CD8-positive, alpha-beta memory T cell (primary cell): ENCODE measurements around the gene EMC9. TPM values are rescaled to one million over a fixed set of nuclear protein-coding genes. Genes with fewer than 3 reads are reported as not detected.

Source experiments
- CTCF ChIA-PET: fragments of 350-600 bp; sonication (Branson Sonifier 250); formaldehyde crosslinking; loops from one replicate; lab custom pipeline; 2021; ENCODE audit warnings: antibody characterized with exemption; lab: Charles Lee
- POLR2A ChIA-PET: fragments of 350-600 bp; sonication (Branson Sonifier 250); formaldehyde crosslinking; loops from one replicate; lab custom pipeline; 2021; ENCODE audit warnings: antibody characterized with exemption; lab: Charles Lee
- DNase-seq, 5 donors: peaks; one replicate each; pipeline versions ENCODE4 v3.0.0 to v3.0.0-alpha.2; 2020 to 2022; ENCODE audit warnings: mixed read lengths in 1 of 5
- H3K27ac ChIP-seq: one replicate; pipeline ENCODE4 v1.7.0; 2013; ENCODE audit warnings: low read depth, mild to moderate bottlenecking, low read length, moderate library complexity
- H3K27me3 ChIP-seq: 2 replicates; pipeline ENCODE4 v1.7.0; 2013; ENCODE audit warnings: low read length, mild to moderate bottlenecking; ENCODE audit not compliant: insufficient read depth, poor library complexity, severe bottlenecking
- H3K36me3 ChIP-seq: 2 replicates; pipeline ENCODE4 v1.7.0; 2013; ENCODE audit warnings: mild to moderate bottlenecking, low read length, moderate library complexity; ENCODE audit not compliant: insufficient read depth
- H3K4me1 ChIP-seq: 2 replicates; pipeline ENCODE4 v1.7.0; 2013; ENCODE audit warnings: mild to moderate bottlenecking, low read length, moderate library complexity; ENCODE audit not compliant: insufficient read depth
- H3K4me3 ChIP-seq: 2 replicates; pipeline ENCODE4 v1.7.0; 2013; ENCODE audit warnings: mild to moderate bottlenecking, low read length
- H3K9me3 ChIP-seq: 2 replicates; pipeline ENCODE4 v1.7.0; 2013; ENCODE audit warnings: mild to moderate bottlenecking, low read length
- H3K27ac Mint-ChIP-seq, 8 donors: one replicate each; pipeline ENCODE4 v1.8.0; 2020 to 2021; ENCODE audit warnings: mixed read lengths in 8 of 8, mild to moderate bottlenecking in 6 of 8, inconsistent platforms in 3 of 8, moderate library complexity in 3 of 8
- H3K27me3 Mint-ChIP-seq, 2 donors: one replicate each; pipeline ENCODE4 v1.8.0; 2020 to 2021; ENCODE audit warnings: mixed read lengths in 2 of 2, mild to moderate bottlenecking in 1 of 2, moderate library complexity in 1 of 2
- H3K36me3 Mint-ChIP-seq, 3 donors: one replicate each; pipeline ENCODE4 v1.8.0; 2020 to 2021; ENCODE audit warnings: mixed read lengths in 3 of 3, inconsistent platforms in 1 of 3, mild to moderate bottlenecking in 1 of 3
- H3K4me1 Mint-ChIP-seq, 3 donors: one replicate each; pipeline ENCODE4 v1.8.0; 2020 to 2021; ENCODE audit warnings: mixed read lengths in 3 of 3, inconsistent platforms in 1 of 3, mild to moderate bottlenecking in 1 of 3
- H3K4me3 Mint-ChIP-seq, 7 donors: one replicate each; pipeline ENCODE4 v1.8.0; 2020 to 2021; ENCODE audit warnings: mixed read lengths in 7 of 7, mild to moderate bottlenecking in 6 of 7, moderate library complexity in 4 of 7, inconsistent platforms in 2 of 7
- H3K9me3 Mint-ChIP-seq, 5 donors: one replicate each; pipeline ENCODE4 v1.8.0; 2020 to 2022; ENCODE audit warnings: mixed read lengths in 5 of 5, mild to moderate bottlenecking in 3 of 5, moderate library complexity in 2 of 5, inconsistent platforms in 1 of 5
- polyA plus RNA-seq: library from polyadenylated mRNA; unstranded; fragments of 300-500 nt; fragmentation: Illumina TruSeq; gene quantifications from one replicate; pipeline ENCODE4 v1.2.3, GENCODE V29; 2021
- total RNA-seq, 2 experiments: library from RNA; stranded (reverse); gene quantifications; one replicate each; pipeline ENCODE4 v1.2.3, GENCODE V29; 2021

The EMC9 gene
- total and polyA plus RNA-seq, 3 experiments from 2014 or later, result 15.0 to 30.2 (median 28.1) TPM

- H3K4me3 ChIP-seq, result no peak overlapping the region
- H3K4me3 Mint-ChIP-seq, result peak overlapping the region; percentile 34 to 94 (median 69)
- H3K27me3 Mint-ChIP-seq, result no peaks in the 10 kb centered on the region
- H3K27ac ChIP-seq, result no peak overlapping the region
- ChIA-PET POLR2A (interaction anchor here (1.3 kb wide), 1 partner anchor 25 kb away, joined by 3 read pairs; no protein-coding TSS in a partner anchor), CTCF (interaction anchor here (0.8 to 5.2 kb wide), 4 partner anchors 26 to 250 kb away, joined by 3 to 36 read pairs (median 5); partner anchors contain the start of genes IRF9 and TINF2)
- peaks cover 21 to 43% (median 30%) of the 10 kb centered on the region in 3 donors for H3K4me1 Mint-ChIP-seq
- H3K27ac Mint-ChIP-seq, result peak overlapping the region; percentile 58 to 99 (median 86)
- H3K9me3 Mint-ChIP-seq, result no peaks in the 10 kb centered on the region
- H3K4me1 ChIP-seq, result peaks cover 25% of the 10 kb centered on the region
- peaks cover 0 to 68% (median 0%) of the 10 kb centered on the region in 3 donors for H3K36me3 Mint-ChIP-seq
- DNase-seq, result no peak
- no peaks in the 10 kb centered on the region for H3K9me3 ChIP-seq
- H3K27me3 ChIP-seq, result no peaks in the 10 kb centered on the region
- H3K36me3 ChIP-seq, result peaks cover 36% of the 10 kb centered on the region
Measured at GRCh38 chr14:24186831-24187538, 45.6 kb upstream of the EMC9 start.

GRCh38 chr14:24185741-24186140, 44.4 kb upstream of the EMC9 start:
- Mint-ChIP-seq H3K27ac (peak overlapping the region in 3 of 8 donors; percentile 58 to 99 (median 66)), H3K27me3 (no peaks in the 10 kb centered on the region), H3K4me3 (peak overlapping the region in 1 of 7 donors; percentile 24), H3K9me3 (no peaks in the 10 kb centered on the region), H3K4me1 (peaks cover 24 to 34% (median 29%) of the 10 kb centered on the region in 3 donors), H3K36me3 (peaks cover 0 to 70% (median 3%) of the 10 kb centered on the region in 3 donors)
- Histone ChIP-seq H3K27ac (no peak overlapping the region), H3K27me3 (no peaks in the 10 kb centered on the region), H3K4me1 (peaks cover 25% of the 10 kb centered on the region), H3K4me3 (no peak overlapping the region), H3K36me3 (peaks cover 31% of the 10 kb centered on the region), H3K9me3 (no peaks in the 10 kb centered on the region)
- CTCF ChIA-PET, result interaction anchor here (1.3 to 5.2 kb wide), 3 partner anchors 10 to 246 kb away, joined by 4 to 36 read pairs (median 6); partner anchors contain the start of genes IRF9 and TM9SF1
- no peak for DNase-seq
- POLR2A ChIA-PET, result interaction anchor here (0.6 to 1.2 kb wide), 2 partner anchors 10 to 27 kb away, joined by 3 read pairs; no protein-coding TSS in a partner anchor

GRCh38 chr14:24185026-24185425, 43.6 kb upstream of the EMC9 start:
- Mint-ChIP-seq H3K27me3 (no peaks in the 10 kb centered on the region), H3K36me3 (peaks cover 0 to 73% (median 4%) of the 10 kb centered on the region in 3 donors), H3K27ac (peak overlapping the region in 3 of 8 donors; percentile 18 to 99 (median 35)), H3K9me3 (no peaks in the 10 kb centered on the region), H3K4me1 (peaks cover 24 to 33% (median 29%) of the 10 kb centered on the region in 3 donors), H3K4me3 (peak overlapping the region in 1 of 7 donors; percentile 65)
- Histone ChIP-seq H3K27ac (no peak overlapping the region), H3K36me3 (peaks cover 37% of the 10 kb centered on the region), H3K27me3 (no peaks in the 10 kb centered on the region), H3K4me1 (peaks cover 25% of the 10 kb centered on the region), H3K9me3 (no peaks in the 10 kb centered on the region), H3K4me3 (no peak overlapping the region)
- ChIA-PET CTCF (interaction anchor here (1.3 to 5.2 kb wide), 3 partner anchors 10 to 247 kb away, joined by 4 to 36 read pairs (median 6); partner anchors contain the start of genes IRF9 and TM9SF1), POLR2A (interaction anchor here (1.2 kb wide), 1 partner anchor 11 kb away, joined by 3 read pairs; no protein-coding TSS in a partner anchor)
- no peak for DNase-seq

GRCh38 chr14:24184104-24184970, 42.9 kb upstream of the EMC9 start:
- peak overlapping the region in 2 of 8 donors; percentile 17 to 27 for H3K27ac Mint-ChIP-seq
- ChIA-PET CTCF (interaction anchor here (0.6 to 2.4 kb wide), 4 partner anchors 11 to 74 kb away, joined by 3 to 6 read pairs (median 4); partner anchors contain the start of genes IRF9 and TM9SF1), POLR2A (no interaction called here)

GRCh38 chr14:24183014-24183481, 41.7 kb upstream of the EMC9 start:
- H3K9me3 Mint-ChIP-seq, result no peaks in the 10 kb centered on the region
- no peaks in the 10 kb centered on the region for H3K27me3 ChIP-seq
- DNase-seq, result no peak
- no peaks in the 10 kb centered on the region for H3K9me3 ChIP-seq
- peaks cover 0 to 87% (median 4%) of the 10 kb centered on the region in 3 donors for H3K36me3 Mint-ChIP-seq
- ChIA-PET CTCF (interaction anchor here (1.6 kb wide), 1 partner anchor 22 kb away, joined by 6 read pairs; the partner anchor contains the start of gene IRF9), POLR2A (no interaction called here)
- peaks cover 47% of the 10 kb centered on the region for H3K36me3 ChIP-seq
- no peak overlapping the region for H3K4me3 Mint-ChIP-seq
- no peaks in the 10 kb centered on the region for H3K27me3 Mint-ChIP-seq
- no peak overlapping the region for H3K4me3 ChIP-seq
- no peak overlapping the region for H3K27ac ChIP-seq
- peak overlapping the region in 1 of 8 donors; percentile 48 for H3K27ac Mint-ChIP-seq
- H3K4me1 ChIP-seq, result peaks cover 13% of the 10 kb centered on the region
- peaks cover 14 to 16% (median 16%) of the 10 kb centered on the region in 3 donors for H3K4me1 Mint-ChIP-seq

More at GRCh38 chr14:24184104-24184970, 42.9 kb upstream of the EMC9 start:
- Histone ChIP-seq H3K4me1 (peaks cover 22% of the 10 kb centered on the region), H3K9me3 (no peaks in the 10 kb centered on the region), H3K27me3 (no peaks in the 10 kb centered on the region), H3K4me3 (no peak overlapping the region), H3K36me3 (peaks cover 42% of the 10 kb centered on the region), H3K27ac (no peak overlapping the region)
- no peak for DNase-seq
- Mint-ChIP-seq H3K4me3 (no peak overlapping the region), H3K27me3 (no peaks in the 10 kb centered on the region), H3K9me3 (no peaks in the 10 kb centered on the region), H3K36me3 (peaks cover 0 to 78% (median 4%) of the 10 kb centered on the region in 3 donors), H3K4me1 (peaks cover 23 to 28% (median 27%) of the 10 kb centered on the region in 3 donors)

- H3K27me3 ChIP-seq, result no peaks in the 10 kb centered on the region
- CTCF ChIA-PET, result interaction anchor here (1.0 to 2.7 kb wide), 2 partner anchors 21 to 36 kb away, joined by 3 to 16 read pairs; partner anchors contain the start of genes IRF9 and PSME2
Measured at GRCh38 chr14:24182110-24182882, 40.9 kb upstream of the EMC9 start.

More at GRCh38 chr14:24182110-24182882, 40.9 kb upstream of the EMC9 start:
- peaks cover 5% of the 10 kb centered on the region for H3K4me1 ChIP-seq
- POLR2A ChIA-PET, result no interaction called here
- Mint-ChIP-seq H3K4me3 (no peak overlapping the region), H3K4me1 (peaks cover 8 to 9% (median 9%) of the 10 kb centered on the region in 3 donors), H3K9me3 (no peaks in the 10 kb centered on the region), H3K27ac (peak overlapping the region in 4 of 8 donors; percentile 9 to 48 (median 31)), H3K36me3 (peaks cover 0 to 89% (median 4%) of the 10 kb centered on the region in 3 donors), H3K27me3 (no peaks in the 10 kb centered on the region)
- H3K9me3 ChIP-seq, result no peaks in the 10 kb centered on the region
- no peak for DNase-seq
- H3K27ac ChIP-seq, result no peak overlapping the region
- H3K4me3 ChIP-seq, result no peak overlapping the region
- peaks cover 47% of the 10 kb centered on the region for H3K36me3 ChIP-seq
